Measurements from ENCODE around the gene ATG4B.

ATG4B gene

DNA sequence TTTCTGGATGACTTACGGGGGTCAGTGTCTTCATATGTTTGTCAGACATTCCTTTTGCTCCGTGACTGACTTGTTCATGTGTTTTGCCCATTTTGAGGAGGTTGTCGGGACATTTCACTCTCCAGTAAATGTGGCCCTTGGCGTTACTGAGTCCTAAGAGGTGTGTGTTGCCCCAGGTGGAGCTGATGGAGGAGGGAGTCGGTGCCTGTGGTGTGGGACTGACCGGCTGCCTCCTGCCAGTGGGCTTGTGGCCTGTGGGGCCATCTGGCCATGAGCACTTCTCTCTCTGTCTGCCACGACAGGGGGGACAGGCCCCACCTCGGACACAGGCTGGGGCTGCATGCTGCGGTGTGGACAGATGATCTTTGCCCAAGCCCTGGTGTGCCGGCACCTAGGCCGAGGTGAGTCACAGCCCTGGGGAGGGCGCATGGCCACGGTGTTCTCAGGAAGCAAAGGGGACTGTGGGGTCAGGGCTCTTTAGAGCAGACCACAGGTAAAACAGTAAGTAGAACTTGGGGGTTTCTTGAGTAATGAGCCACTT, 15.8 kb downstream of the ATG4B start:
- no peak for TF ChIP-seq CTCF (IDR thresholded peaks at IDR 0.05; ENCODE audit: extremely low read depth, missing control alignments)
- DNase-seq (ENCODE audit: low spot score): no peak

- DNase-seq (ENCODE audit: low spot score): no peak
- no peak for TF ChIP-seq CTCF (IDR thresholded peaks at IDR 0.05; ENCODE audit: extremely low read depth, missing control alignments)
These were observed 17.1 kb downstream of the ATG4B start for GRCh38 chr2:241654551-241654950.

GRCh38 chr2:241655516-241656189, 18.2 kb downstream of the ATG4B start:
- TF ChIP-seq CTCF (IDR thresholded peaks at IDR 0.05; ENCODE audit: extremely low read depth, missing control alignments): no peak
- no peak for DNase-seq (ENCODE audit: low spot score)

- no peak for TF ChIP-seq CTCF (IDR thresholded peaks at IDR 0.05; ENCODE audit: extremely low read depth, missing control alignments)
- no peak for DNase-seq (ENCODE audit: low spot score)
These were observed 18.8 kb downstream of the ATG4B start for GRCh38 chr2:241656190-241656741.

- DNase-seq (ENCODE audit: low spot score): no peak
- TF ChIP-seq CTCF (IDR thresholded peaks at IDR 0.05; ENCODE audit: extremely low read depth, missing control alignments): no peak
These were observed 20.3 kb downstream of the ATG4B start for GRCh38 chr2:241657786-241658254.

DNA sequence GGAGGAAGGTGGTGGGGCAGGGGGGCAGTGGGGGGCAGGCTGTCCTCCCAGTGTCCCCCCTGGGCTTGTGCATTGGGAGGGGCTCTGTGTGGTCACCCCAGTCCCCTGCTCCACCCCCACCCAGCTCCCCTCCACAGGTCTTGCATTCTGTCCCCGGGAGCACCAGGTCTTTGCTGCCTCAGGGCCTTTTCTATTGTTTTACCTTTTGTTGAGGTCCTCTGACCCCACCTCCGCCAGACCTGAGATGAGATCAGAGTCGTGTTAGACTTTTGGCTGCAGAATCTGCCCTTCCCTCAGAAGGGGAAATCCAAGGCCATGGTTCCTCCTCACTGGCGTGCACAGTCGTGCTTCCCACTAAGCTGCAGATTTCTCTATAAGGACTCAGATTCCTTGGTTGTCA, 20.8 kb downstream of the ATG4B start:
- no peak for TF ChIP-seq CTCF (IDR thresholded peaks at IDR 0.05; ENCODE audit: extremely low read depth, missing control alignments)

GRCh38 chr2:241659150-241659739, 21.8 kb downstream of the ATG4B start:
- no peak for DNase-seq (ENCODE audit: low spot score)
- TF ChIP-seq CTCF (IDR thresholded peaks at IDR 0.05; ENCODE audit: extremely low read depth, missing control alignments): peak; percentile 4

More for the DNA sequence above, 20.8 kb downstream of the ATG4B start:
- DNase-seq (ENCODE audit: low spot score): no peak

Measured in GM20000 (cell line).